Bronchial epithelial cell (primary cell): Measurements from ENCODE around the gene TBCD. TPM values are rescaled to one million over a fixed set of nuclear protein-coding genes. Genes with fewer than 3 reads are reported as not detected.

Experiments used
- DNase-seq: peaks from one replicate; pipeline ENCODE4 v3.0.0-alpha.2; 2010; ENCODE audit warnings: low read depth
- FAIRE-seq: peaks from 2 replicates; lab custom pipeline; 2011; peaks lifted over from hg19 to GRCh38; lab: Jason Lieb, UNC
- H3K27me3 ChIP-seq: 2 replicates; pipeline ENCODE4 v1.5.1; 2011; ENCODE audit warnings: low read length; ENCODE audit not compliant: control insufficient read depth, insufficient read depth
- H3K36me3 ChIP-seq: 2 replicates; pipeline ENCODE4 v1.5.1; 2011; ENCODE audit warnings: low read length; ENCODE audit not compliant: control insufficient read depth, insufficient read depth
- H3K4me3 ChIP-seq: 2 replicates; pipeline ENCODE4 v1.5.1; 2011; ENCODE audit warnings: mild to moderate bottlenecking, low read depth, low read length, control low read depth
- total RNA-seq: library from RNA; depleted of rRNA; stranded (reverse); fragments of >200 nt; gene quantifications from 2 replicates; pipeline ENCODE4 v1.2.1, GENCODE V29; 2014
- TF ChIP-seq, protein P1 (sequence below): IDR thresholded peaks from 2 replicates; pipeline ENCODE4 v1.5.1; 2011; ENCODE audit warnings: mild to moderate bottlenecking, moderate library complexity, low read length, control low read depth, inconsistent platforms; ENCODE audit not compliant: insufficient read depth, severe bottlenecking

Gene TBCD
- total RNA-seq, 1 donor from 2014 or later = 22.6 TPM

DNA sequence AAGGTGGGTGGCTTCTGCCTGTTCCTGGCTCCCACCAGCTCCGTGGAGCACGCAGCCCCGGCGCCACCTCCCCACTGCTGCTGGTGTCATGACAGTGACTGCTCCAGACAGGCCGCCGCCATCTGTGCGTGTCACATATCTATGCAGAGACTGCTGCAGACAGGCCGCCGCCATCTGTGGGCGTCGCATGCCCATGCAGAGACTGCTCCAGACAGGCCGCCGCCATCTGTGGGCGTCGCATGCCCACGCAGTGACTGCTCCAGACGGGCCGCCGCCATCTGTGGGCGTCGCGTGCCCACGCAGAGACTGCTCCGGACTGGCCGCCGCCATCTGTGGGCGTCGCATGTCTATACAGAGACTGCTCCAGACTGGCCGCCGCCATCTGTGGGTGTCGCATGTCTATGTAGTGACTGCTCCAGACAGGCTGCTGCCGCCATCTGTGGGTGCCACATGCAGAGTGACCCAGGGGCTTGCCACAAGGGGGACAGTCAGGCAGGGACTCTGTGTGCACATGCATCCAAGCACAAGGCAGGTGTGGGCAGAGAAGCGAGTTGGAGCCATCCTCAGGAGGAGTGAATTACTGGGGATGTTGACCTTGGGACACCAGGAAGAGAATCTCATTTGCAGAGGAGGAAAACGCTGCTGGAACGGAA is 38.7 kb upstream of the TBCD start:
- FAIRE-seq = no peak

DNA sequence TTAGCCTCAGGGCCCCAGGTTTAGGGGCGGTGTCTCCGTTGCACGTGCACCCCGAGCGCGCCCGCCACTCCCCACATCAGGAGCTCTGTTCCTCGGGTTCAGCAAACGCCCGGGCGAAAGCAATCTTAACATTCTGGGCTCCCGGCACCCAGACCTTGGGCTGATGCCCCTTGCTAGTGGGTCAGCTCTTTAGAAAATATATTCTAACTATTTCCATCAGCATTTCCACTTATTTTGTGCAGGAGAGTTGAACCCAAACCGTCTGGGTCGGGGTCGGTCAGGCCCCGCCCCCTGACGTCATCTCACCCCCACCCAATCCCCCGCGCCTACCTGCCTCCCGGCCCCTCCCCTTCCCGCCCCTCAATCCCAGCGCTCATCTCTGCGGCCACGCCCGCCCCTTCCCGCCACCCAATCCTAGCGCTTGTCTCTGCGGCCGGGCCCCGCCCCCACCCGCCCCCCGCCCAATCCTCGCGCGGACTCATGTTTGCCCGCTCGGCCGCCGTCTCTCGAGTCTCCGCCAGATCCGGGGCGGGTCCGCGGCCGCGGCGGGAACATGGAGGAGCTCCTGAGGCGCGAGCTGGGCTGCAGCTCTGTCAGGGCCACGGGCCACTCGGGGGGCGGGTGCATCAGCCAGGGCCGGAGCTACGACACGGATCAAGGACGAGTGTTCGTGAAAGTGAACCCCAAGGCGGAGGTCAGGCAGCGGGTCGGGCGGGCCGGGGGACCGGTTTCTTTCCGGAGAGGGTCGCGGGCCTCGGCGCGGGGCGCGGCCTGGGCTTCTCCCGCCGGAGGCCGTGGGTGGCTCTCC is 35.5 kb upstream of the TBCD start, which contains the start of gene FN3KRP:
Gene FN3KRP, plus strand, starts transcription at position 504 of the 808 bp plus-strand sequence. Its CDS starts 50 bp downstream, at position 554.
- peak within 1 kb of the TSS; percentile 76 for H3K4me3 ChIP-seq
- peaks cover 4% of the 10 kb centered on the region for H3K36me3 ChIP-seq
- DNase-seq = peak; percentile 74
- FAIRE-seq = no peak
- no peaks in the 10 kb centered on the region for H3K27me3 ChIP-seq
- TF ChIP-seq, protein P1, sequence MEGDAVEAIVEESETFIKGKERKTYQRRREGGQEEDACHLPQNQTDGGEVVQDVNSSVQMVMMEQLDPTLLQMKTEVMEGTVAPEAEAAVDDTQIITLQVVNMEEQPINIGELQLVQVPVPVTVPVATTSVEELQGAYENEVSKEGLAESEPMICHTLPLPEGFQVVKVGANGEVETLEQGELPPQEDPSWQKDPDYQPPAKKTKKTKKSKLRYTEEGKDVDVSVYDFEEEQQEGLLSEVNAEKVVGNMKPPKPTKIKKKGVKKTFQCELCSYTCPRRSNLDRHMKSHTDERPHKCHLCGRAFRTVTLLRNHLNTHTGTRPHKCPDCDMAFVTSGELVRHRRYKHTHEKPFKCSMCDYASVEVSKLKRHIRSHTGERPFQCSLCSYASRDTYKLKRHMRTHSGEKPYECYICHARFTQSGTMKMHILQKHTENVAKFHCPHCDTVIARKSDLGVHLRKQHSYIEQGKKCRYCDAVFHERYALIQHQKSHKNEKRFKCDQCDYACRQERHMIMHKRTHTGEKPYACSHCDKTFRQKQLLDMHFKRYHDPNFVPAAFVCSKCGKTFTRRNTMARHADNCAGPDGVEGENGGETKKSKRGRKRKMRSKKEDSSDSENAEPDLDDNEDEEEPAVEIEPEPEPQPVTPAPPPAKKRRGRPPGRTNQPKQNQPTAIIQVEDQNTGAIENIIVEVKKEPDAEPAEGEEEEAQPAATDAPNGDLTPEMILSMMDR = no peak

More for the DNA sequence above, 38.7 kb upstream of the TBCD start:
- DNase-seq = no peak
- H3K4me3 ChIP-seq = no peak overlapping the region
- H3K36me3 ChIP-seq = no peaks in the 10 kb centered on the region
- H3K27me3 ChIP-seq = no peaks in the 10 kb centered on the region
- TF ChIP-seq, protein P1 = no peak

DNA sequence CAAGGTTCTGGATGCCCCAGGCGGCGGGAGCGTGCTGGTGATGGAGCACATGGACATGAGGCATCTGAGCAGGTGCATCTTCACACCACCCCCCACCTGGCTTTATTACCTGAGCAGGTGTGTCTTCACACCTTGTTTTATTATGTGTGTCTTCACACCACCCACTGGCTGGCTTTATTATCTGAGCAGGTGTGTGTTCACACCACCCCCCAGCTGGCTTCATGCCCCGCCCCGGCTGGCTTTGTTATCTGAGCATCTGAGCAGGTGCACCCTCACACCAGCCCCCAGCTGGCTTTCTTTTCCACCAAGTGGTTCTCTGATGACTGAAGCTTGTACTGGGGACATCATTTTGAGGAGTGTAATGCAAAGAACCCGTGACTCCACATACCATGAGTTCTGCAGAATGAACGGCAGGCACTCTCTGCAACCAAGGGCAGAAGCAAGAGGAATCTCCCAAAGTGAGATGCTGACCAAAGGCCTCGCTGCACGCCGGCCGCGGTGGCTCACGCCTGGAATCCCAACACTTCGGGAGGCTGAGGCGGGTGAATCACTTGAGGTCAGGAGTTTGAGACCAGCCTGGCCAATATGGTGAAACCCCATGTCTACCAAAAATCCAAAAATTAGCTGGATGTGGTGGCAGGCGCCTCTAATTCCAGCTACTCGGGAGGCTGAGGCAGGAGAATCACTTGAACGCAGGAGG is 32.7 kb upstream of the TBCD start:
- peaks cover 7% of the 10 kb centered on the region for H3K36me3 ChIP-seq
- no peak for FAIRE-seq
- no peak for DNase-seq
- no peaks in the 10 kb centered on the region for H3K27me3 ChIP-seq
- H3K4me3 ChIP-seq = no peak overlapping the region
- TF ChIP-seq, protein P1 = no peak

DNA sequence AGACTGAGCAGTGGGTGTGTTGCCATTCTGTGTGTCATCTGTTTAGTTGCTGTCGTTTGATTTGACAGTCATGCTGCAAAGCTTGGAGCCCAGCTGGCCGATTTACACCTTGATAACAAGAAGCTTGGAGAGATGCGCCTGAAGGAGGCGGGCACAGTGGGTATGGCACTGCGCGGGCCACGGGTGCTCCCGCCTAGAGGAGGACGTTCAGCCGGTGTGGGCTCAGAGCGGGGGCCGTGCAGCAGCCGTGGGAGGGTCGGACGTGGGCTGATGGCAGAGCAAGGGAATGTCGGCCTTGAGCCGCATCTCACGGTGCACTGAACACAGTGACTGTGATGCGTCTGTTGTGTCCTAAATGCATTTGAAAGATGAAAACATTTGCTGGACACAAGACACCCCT is 31.7 kb upstream of the TBCD start:
- peaks cover 7% of the 10 kb centered on the region for H3K36me3 ChIP-seq
- H3K4me3 ChIP-seq = no peak overlapping the region
- DNase-seq (no peak), FAIRE-seq (no peak)
- H3K27me3 ChIP-seq = no peaks in the 10 kb centered on the region
- TF ChIP-seq, protein P1 = no peak

DNA sequence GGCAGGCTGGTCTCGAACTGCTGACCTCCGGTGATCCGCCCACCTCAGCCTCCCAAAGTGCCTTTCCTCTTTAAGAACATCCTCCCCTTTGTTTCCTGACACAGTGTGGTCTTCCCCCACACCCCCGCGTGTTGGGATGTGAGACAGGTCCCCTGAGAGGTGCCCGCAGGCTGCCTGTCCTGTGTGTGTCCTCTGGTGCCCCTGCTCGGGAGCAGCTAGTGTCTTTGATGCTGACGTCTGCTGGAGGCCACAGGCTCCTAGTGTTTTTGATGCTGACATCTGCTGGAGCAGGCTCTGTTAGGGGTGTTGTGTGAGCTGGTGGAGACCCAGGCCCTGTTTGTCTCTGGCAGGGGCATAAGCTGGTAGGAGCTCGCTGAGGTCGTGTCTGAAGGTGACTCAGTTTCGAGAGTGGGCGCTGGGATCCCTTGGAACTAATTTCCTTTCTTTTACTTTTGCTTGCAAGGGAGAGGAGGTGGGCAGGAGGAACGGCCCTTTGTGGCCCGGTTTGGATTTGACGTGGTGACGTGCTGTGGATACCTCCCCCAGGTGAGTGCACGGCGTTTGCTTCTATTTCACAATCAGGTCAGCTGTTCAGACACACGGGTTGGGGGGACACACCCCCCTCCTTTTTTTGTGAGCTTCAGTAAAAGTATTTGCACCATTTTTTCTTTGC is 29.4 kb upstream of the TBCD start:
- Histone ChIP-seq H3K36me3 (peaks cover 9% of the 10 kb centered on the region), H3K27me3 (no peaks in the 10 kb centered on the region), H3K4me3 (no peak overlapping the region)
- TF ChIP-seq, protein P1 = no peak
- no peak for DNase-seq
- no peak for FAIRE-seq
